GM12874 (cell line): ENCODE data around the gene PRKAG1.

Source experiments
- TF ChIP-seq, protein P1 (sequence below): IDR thresholded peaks from 2 replicates; pipeline ENCODE4 v1.5.1; 2011; ENCODE audit warnings: low read depth, mild to moderate bottlenecking, control low read depth, low read length, moderate library complexity; ENCODE audit not compliant: insufficient read depth

Gene PRKAG1

DNA sequence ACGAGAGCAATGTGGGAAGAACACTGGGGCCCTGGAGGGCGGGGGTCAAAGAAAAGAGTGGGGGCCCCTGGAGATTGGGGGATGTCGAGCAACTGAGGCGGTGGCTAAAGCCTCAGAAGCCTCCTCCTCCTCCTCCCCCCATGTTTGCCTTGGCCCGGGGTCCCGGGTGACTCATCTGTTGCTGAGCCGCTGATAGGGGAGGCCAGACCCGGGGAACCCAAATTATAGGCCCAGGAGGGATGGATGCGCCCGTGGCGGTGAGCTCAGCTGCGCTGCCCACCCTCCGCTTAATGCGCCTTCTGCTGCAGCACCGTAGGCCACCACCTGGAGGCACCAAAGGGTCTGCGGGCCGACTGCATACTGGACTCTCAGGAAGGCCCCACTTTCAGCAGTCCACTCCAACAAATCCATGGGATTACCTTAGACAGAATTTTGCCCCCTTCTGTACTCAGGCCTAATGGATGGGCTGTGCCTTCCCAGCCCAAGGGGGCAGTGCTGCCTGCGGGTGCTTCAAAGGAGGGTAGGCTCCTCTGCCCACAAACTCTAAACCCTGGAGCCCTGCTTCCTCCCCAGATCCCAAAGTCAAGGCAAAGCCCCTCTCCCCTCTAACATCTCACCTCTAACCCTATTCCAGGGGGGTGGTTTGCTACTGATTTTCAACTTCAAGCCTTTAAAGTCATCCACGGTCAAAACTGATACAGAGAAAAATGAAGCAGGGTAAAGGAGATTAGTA lies 44.5 kb downstream of the PRKAG1 start:
- TF ChIP-seq, protein P1, sequence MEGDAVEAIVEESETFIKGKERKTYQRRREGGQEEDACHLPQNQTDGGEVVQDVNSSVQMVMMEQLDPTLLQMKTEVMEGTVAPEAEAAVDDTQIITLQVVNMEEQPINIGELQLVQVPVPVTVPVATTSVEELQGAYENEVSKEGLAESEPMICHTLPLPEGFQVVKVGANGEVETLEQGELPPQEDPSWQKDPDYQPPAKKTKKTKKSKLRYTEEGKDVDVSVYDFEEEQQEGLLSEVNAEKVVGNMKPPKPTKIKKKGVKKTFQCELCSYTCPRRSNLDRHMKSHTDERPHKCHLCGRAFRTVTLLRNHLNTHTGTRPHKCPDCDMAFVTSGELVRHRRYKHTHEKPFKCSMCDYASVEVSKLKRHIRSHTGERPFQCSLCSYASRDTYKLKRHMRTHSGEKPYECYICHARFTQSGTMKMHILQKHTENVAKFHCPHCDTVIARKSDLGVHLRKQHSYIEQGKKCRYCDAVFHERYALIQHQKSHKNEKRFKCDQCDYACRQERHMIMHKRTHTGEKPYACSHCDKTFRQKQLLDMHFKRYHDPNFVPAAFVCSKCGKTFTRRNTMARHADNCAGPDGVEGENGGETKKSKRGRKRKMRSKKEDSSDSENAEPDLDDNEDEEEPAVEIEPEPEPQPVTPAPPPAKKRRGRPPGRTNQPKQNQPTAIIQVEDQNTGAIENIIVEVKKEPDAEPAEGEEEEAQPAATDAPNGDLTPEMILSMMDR = peak; percentile 74

DNA sequence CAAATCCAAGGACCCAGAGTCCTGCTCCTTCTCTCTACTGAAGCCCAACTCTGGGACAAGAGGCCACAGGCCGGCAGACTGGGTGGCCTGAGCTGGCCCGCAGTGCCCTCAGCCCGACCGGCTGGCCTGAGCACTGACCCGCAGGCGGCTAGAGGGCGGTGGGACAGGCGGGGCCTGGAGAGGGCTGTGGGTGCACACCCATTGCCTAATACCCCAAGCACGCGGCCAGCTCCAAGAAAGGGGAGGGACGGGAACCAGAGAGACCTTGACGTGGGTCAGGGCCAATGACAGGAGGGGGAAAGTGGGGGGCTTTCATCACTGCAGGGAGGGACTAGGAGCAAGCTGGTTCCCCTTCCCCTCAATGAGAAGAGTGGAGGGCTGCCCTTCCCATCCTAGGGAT lies 45.0 kb downstream of the PRKAG1 start:
- TF ChIP-seq, protein P1 = no peak

DNA sequence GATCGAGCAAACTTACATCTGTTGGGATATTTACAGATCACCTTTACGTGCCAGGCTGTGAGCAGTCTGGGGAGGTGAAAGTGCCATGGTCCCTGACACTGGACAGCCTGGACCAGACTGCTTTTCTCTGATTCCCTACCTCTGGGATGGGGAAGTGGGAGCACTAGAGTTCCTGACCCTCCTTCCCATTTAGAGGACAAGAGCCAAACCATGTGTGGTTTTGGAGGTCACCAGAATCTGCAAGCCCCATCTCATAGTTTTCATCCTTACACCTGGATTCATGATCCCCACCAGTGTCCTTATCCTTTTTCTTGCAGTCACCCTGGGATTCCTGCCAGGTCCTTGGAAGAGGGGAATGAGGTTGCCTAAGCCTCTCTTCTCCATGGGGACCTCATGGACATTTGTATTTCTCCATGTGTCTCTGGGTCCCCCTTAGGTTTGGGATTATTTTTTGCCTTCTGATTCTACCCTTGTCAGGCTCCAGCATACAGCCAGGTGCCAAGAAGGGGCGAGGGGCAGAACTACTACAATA lies 45.6 kb downstream of the PRKAG1 start:
- TF ChIP-seq, protein P1 = no peak

DNA sequence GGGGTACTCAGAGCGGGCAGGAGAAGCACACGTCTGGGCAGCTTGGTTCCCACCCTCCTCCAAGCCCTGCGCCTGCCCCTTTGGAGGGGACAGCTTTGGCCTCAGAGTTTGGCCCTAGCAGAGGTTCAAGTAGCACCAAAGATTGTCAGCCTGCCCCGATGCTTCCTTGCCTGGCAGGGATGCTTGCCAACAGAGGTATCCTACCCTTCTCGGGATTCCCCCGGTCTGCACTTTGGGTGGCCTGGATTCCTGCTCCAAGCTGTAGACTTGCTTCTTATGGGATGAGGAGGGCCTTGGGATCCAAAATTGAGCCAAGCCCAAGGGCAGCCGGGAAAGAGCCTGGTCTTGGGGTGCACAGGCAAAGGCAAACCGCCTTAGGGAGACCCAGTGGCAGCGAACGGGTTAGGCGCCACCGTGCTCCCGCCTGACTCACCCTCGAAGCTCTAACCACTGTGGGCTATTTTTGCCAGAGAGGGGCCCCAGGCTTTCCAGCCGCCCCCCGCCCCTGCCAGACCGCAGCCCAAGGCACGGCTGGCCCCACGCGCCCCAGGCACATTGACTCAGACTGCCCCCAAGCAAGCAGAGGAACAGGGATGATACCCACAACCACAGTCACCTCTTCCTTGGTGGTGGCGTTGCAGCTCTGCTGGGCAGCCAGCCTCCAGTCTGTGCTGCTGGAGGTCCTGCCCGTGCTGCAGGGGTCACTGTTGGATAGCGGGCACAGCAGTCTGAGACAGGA lies 46.2 kb downstream of the PRKAG1 start:
- TF ChIP-seq, protein P1 = peak; percentile 15; the same call in 1 of the 2 replicates

DNA sequence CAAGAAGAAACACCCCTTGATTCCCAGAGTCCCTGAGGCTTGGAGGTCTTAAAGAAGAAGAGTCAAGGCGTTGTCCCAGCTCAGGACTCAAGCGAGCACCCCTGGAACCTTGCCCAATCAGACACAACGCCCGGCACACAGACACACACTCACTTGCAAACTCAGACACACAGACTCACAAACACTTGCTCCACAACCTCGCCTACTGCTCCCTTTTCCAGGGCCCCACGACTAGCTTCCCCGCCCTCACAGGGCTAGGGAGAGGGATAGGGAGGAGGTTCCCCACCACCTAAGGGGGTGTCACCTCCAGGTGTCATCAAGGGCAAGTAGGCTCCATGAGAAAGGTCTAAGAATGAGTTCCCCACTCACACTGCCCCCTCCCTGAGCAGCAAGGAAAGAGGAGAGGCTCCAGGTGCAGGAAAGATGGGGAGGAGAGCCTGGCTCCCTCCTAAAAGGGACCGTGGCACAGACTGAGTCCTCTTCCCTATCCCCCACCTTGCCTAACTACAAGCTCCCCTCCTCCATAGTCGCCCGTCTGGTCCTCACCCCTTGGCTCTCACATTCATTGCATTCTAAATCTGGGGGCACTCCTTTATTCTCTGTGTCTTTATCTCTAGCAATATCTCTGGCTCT lies 47.8 kb downstream of the PRKAG1 start:
- TF ChIP-seq, protein P1 = no peak

DNA sequence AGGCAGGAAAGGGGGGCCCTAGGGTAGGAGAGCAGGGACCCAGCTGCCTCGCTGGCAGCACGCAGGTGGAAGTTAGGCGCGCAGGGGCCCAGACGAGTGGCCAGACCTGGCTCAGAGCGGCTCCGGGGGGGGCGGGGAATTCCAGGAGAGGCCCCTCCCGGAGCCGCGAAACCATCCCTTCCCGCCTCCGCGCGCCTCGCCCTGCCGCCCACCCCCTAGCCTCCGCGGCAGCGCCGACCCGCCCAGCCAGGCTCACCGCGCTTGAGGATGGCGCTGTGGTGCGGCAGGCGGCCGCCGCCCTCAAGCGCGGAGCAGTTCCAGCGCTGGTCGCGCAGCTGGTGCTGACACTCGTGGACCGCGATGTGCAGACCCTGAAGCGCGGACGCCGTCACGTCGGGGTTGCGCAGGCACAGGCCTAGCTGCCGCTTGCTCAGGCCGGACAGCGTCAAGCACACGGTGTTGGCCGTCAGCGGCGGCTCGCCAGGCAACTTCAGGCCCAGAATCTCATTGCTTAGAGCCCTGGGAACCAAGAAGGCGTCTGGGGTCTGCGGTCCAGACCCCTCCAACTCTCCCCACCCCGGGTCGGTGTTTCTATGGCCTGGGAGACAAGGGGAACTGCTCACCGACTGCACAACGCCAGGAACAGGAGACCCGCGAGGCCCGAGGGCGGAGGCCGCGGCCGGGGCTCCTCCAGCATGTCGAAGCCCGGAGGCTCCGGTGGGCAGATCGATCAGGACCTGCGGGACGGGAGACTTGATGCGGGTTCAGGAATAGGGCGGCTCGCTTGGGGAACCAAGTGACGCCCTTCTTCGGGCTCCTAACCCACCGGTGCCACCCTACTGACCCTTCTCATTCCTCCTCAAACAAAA lies 48.5 kb downstream of the PRKAG1 start:
- TF ChIP-seq, protein P1 = peak; percentile 31
